Motor neuron (in vitro differentiated cells): Measurements from ENCODE around the gene HECTD4. TPM values are rescaled to one million over a fixed set of nuclear protein-coding genes. Genes with fewer than 3 reads are reported as not detected.

Experiments
- ATAC-seq, 8 experiments: fragments of 200-7000 bp; cut with Tn5 transposase; replicated peaks in 6 of 8; 2 replicates each; pipeline ENCODE4 v1.8.0; 2021; ENCODE audit warnings: mild to moderate bottlenecking in 8 of 8, moderate library complexity in 8 of 8
- H3K27ac ChIP-seq, 2 donors: fragments of 250-450 bp; sonication (Bioruptor Pico); 2 replicates each; pipeline ENCODE4 v1.9.0; 2021; ENCODE audit warnings: antibody characterized with exemption in 2 of 2, mild to moderate bottlenecking in 2 of 2, moderate library complexity in 1 of 2
- H3K4me1 ChIP-seq, 2 donors: fragments of 250-450 bp; sonication (Bioruptor Pico); replicated peaks in 1 of 2; 2 replicates each; pipeline ENCODE4 v1.6.1; 2021; ENCODE audit warnings: antibody characterized with exemption in 2 of 2, mild to moderate bottlenecking in 2 of 2, moderate library complexity in 1 of 2
- H3K4me3 ChIP-seq, 5 donors: fragments of 250-450 bp; sonication (Bioruptor Pico); 2 replicates each; pipeline ENCODE4 v1.9.0; 2021; ENCODE audit warnings: antibody characterized with exemption in 5 of 5, mild to moderate bottlenecking in 5 of 5, moderate library complexity in 4 of 5
- WGBS, 10 experiments: fragments of 450-650 bp; shearing (Covaris generic); methylation state at CpG; one replicate each; pipeline ENCODE4 v1.0.0; 2022; 5-methylcytosine and 5-hydroxymethylcytosine counted together
- in situ Hi-C, 9 experiments: fragments of 400-800 bp; cut with MboI; loops; one replicate each; pipeline ENCODE4 v1.15.0; 2021; ENCODE audit warnings: low sequenced_read_pairs in 9 of 9, low pct_unique_long_range_greater_than_20kb in 2 of 9; ENCODE audit not compliant: unreplicated experiment in 9 of 9
- total RNA-seq, 8 experiments: library from RNA; unstranded; fragments of 300-600 nt; gene quantifications; 2 replicates each; pipeline versions ENCODE4 v1.2.3 to v1.2.4, GENCODE V29; 2022

The HECTD4 gene
- 10 to 100 TPM; 15.2 to 80.4 (median 40.3) TPM for total RNA-seq

GRCh38 chr12:112381883-112382796 lies at the start of gene HECTD4:
Gene HECTD4 (minus strand): TSS chr12:112382431. CDS start chr12:112382128, 303 bp downstream.
- Histone ChIP-seq H3K27ac (peak within 1 kb of the TSS; percentile 88 to 95), H3K4me1 (peaks cover 18 to 19% of the 10 kb centered on the region in 2 donors), H3K4me3 (peak within 1 kb of the TSS; percentile 89 to 100 (median 93))
- 10 to 50% (median 40%) methylated on average over 2 to 6 of the region's 106 CpGs; no CpG with 5 or more reads in 7 of the 10 experiments for WGBS, 10 experiments
- ATAC-seq: peak; percentile 89 to 95 (median 91)
- in situ Hi-C loops: loop anchor here in 3 of 9 experiments (25.0 kb wide), 2 partner anchors 95 to 120 kb away; no protein-coding TSS in a partner anchor

GRCh38 chr12:112431965-112432364 lies 49.7 kb upstream of the HECTD4 start:
- no peak for ATAC-seq
- in situ Hi-C loops: no loop called here
- WGBS, 10 experiments: 58 to 100% (median 88%) methylated on average over 1 to 3 of the region's 3 CpGs

GRCh38 chr12:112430929-112431328 lies 48.7 kb upstream of the HECTD4 start:
- in situ Hi-C loops: no loop called here
- WGBS, 10 experiments: 50 to 100% (median 80%) methylated on average over 1 to 2 of the region's 5 CpGs; no CpG with 5 or more reads in 3 of the 10 experiments
- Histone ChIP-seq H3K27ac (no peak overlapping the region), H3K4me3 (no peak overlapping the region), H3K4me1 (no peaks in the 10 kb centered on the region)
- no peak for ATAC-seq

More at GRCh38 chr12:112431965-112432364, 49.7 kb upstream of the HECTD4 start:
- H3K4me1 ChIP-seq: peaks cover 0 to 4% of the 10 kb centered on the region in 2 donors
- no peak overlapping the region for H3K27ac ChIP-seq
- no peak overlapping the region for H3K4me3 ChIP-seq

- in situ Hi-C loops: no loop called here
- Histone ChIP-seq H3K4me3 (no peak overlapping the region), H3K27ac (no peak overlapping the region), H3K4me1 (no peaks in the 10 kb centered on the region)
- WGBS, 10 experiments: 92 to 100% (median 100%) methylated on average over 1 to 2 of the region's 2 CpGs; no CpG with 5 or more reads in 2 of the 10 experiments
- ATAC-seq: no peak
Observed at GRCh38 chr12:112427760-112428159, 45.5 kb upstream of the HECTD4 start.

GRCh38 chr12:112425582-112426382 lies 43.6 kb upstream of the HECTD4 start:
- 67 to 100% (median 97%) methylated on average over 1 to 6 of the region's 7 CpGs; no CpG with 5 or more reads in 1 of the 10 experiments for WGBS, 10 experiments
- H3K4me3 ChIP-seq: no peak overlapping the region
- no peak for ATAC-seq
- peaks cover under 1 to 4% of the 10 kb centered on the region in 2 donors for H3K4me1 ChIP-seq
- in situ Hi-C loops: no loop called here
- H3K27ac ChIP-seq: no peak overlapping the region

- 49 to 100% (median 87%) methylated on average over 1 to 3 of the region's 3 CpGs; no CpG with 5 or more reads in 1 of the 10 experiments for WGBS, 10 experiments
- in situ Hi-C loops: no loop called here
- no peak for ATAC-seq
- no peak overlapping the region for H3K4me3 ChIP-seq
- peaks cover 10 to 15% of the 10 kb centered on the region in 2 donors for H3K4me1 ChIP-seq
- no peak overlapping the region for H3K27ac ChIP-seq
Observed at GRCh38 chr12:112424126-112424525, 41.9 kb upstream of the HECTD4 start.

- Histone ChIP-seq H3K4me3 (no peak overlapping the region), H3K27ac (no peak overlapping the region), H3K4me1 (peaks cover 10 to 18% of the 10 kb centered on the region in 2 donors)
- WGBS, 10 experiments: 5 to 88% (median 54%) methylated on average over 1 to 5 of the region's 5 CpGs
- no peak for ATAC-seq
- in situ Hi-C loops: no loop called here
Observed at GRCh38 chr12:112422531-112422930, 40.3 kb upstream of the HECTD4 start.

GRCh38 chr12:112421363-112421762 lies 39.1 kb upstream of the HECTD4 start:
- in situ Hi-C loops: no loop called here
- no peak overlapping the region for H3K4me3 ChIP-seq
- H3K27ac ChIP-seq: no peak overlapping the region
- 75 to 100% (median 86%) methylated on average over 1 of the region's 1 CpG; no CpG with 5 or more reads in 5 of the 10 experiments for WGBS, 10 experiments
- no peak for ATAC-seq
- peaks cover 10 to 18% of the 10 kb centered on the region in 2 donors for H3K4me1 ChIP-seq

- Histone ChIP-seq H3K4me3 (no peak overlapping the region), H3K4me1 (peaks cover 10 to 18% of the 10 kb centered on the region in 2 donors)
- in situ Hi-C loops: no loop called here
Observed at GRCh38 chr12:112420740-112421139, 38.5 kb upstream of the HECTD4 start.

GRCh38 chr12:112419297-112420133 lies 37.3 kb upstream of the HECTD4 start:
- in situ Hi-C loops: no loop called here
- H3K27ac ChIP-seq: peak overlapping the region; percentile 84 to 94
- peak in 7 of 8 experiments; percentile 56 to 72 (median 62) for ATAC-seq
- peaks cover 10 to 18% of the 10 kb centered on the region in 2 donors for H3K4me1 ChIP-seq
- WGBS, 10 experiments: 6 to 83% (median 18%) methylated on average over 1 to 11 of the region's 31 CpGs; no CpG with 5 or more reads in 1 of the 10 experiments
- H3K4me3 ChIP-seq: peak overlapping the region; percentile 91 to 100 (median 95)

More at GRCh38 chr12:112420740-112421139, 38.5 kb upstream of the HECTD4 start:
- WGBS, 10 experiments: 58 to 100% (median 78%) methylated on average over 1 to 3 of the region's 3 CpGs; no CpG with 5 or more reads in 5 of the 10 experiments
- no peak overlapping the region for H3K27ac ChIP-seq
- no peak for ATAC-seq

- peak within 1 kb of the TSS; percentile 91 to 100 (median 95) for H3K4me3 ChIP-seq
- in situ Hi-C loops: no loop called here
- 0 to 2% (median 0%) methylated on average over 1 to 13 of the region's 89 CpGs; no CpG with 5 or more reads in 5 of the 10 experiments for WGBS, 10 experiments
- ATAC-seq: peak; percentile 81 to 92 (median 87)
- H3K4me1 ChIP-seq: peaks cover 10 to 18% of the 10 kb centered on the region in 2 donors
- peak within 1 kb of the TSS; percentile 84 to 94 for H3K27ac ChIP-seq
Observed at GRCh38 chr12:112418608-112419296, 36.5 kb upstream of the HECTD4 start, which contains the start of gene PTPN11. Gene PTPN11 (plus strand): TSS chr12:112418947. CDS start chr12:112419112, 165 bp downstream.
